ENCODE data around the gene AHCTF1.

The AHCTF1 gene, protein sequence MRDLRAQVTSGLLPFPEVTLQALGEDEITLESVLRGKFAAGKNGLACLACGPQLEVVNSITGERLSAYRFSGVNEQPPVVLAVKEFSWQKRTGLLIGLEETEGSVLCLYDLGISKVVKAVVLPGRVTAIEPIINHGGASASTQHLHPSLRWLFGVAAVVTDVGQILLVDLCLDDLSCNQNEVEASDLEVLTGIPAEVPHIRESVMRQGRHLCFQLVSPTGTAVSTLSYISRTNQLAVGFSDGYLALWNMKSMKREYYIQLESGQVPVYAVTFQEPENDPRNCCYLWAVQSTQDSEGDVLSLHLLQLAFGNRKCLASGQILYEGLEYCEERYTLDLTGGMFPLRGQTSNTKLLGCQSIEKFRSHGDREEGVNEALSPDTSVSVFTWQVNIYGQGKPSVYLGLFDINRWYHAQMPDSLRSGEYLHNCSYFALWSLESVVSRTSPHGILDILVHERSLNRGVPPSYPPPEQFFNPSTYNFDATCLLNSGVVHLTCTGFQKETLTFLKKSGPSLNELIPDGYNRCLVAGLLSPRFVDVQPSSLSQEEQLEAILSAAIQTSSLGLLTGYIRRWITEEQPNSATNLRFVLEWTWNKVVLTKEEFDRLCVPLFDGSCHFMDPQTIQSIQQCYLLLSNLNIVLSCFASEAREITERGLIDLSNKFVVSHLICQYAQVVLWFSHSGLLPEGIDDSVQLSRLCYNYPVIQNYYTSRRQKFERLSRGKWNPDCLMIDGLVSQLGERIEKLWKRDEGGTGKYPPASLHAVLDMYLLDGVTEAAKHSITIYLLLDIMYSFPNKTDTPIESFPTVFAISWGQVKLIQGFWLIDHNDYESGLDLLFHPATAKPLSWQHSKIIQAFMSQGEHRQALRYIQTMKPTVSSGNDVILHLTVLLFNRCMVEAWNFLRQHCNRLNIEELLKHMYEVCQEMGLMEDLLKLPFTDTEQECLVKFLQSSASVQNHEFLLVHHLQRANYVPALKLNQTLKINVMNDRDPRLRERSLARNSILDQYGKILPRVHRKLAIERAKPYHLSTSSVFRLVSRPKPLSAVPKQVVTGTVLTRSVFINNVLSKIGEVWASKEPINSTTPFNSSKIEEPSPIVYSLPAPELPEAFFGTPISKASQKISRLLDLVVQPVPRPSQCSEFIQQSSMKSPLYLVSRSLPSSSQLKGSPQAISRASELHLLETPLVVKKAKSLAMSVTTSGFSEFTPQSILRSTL (N-terminal part only)

DNA sequence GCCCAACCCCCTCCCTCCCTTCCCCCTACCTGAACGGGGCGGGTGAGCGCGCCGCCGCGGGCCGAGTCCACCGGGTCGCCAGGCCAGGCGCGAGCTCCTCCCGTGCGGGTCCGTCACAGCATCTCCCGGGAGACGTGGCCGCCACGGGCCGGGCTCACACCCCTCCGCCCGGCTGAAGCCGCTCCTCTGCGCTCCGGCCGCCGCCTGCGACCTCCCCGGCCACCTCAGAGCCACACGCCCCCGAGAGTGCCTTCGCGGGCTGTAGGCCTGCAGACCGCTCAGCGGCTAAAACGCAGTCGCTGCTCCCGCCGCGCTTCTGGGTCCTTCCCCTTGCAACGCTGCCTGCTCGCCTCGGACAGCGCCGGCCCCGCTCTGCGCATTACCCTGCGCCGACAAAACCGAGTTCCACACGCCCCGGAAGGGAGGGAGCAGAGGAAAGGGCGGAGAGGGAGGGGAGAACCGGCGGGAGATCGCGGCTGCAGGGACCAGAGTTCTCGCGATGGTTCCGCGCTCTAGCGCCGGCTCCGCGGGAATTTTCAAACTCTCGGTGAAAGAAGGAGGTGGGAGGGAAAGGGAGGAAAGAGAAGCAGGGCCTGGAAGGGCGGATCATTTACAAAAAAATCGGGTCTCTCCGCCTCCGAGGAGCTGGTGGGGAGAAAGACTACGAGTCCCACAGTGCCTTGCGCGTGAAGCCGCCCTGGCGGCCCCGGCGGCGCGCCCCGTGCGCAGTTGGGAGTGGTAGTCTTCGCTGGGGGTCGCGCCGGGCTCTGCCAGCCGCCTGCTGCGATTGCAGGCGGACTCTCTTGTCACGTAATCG lies at the start of gene AHCTF1:
TSS of gene AHCTF1 (minus strand) at position 400 of the 817 bp plus-strand sequence. CDS start 13,578 bp downstream, outside the sequence.
- peak; percentile 95 to 96 for DNase-seq

DNA sequence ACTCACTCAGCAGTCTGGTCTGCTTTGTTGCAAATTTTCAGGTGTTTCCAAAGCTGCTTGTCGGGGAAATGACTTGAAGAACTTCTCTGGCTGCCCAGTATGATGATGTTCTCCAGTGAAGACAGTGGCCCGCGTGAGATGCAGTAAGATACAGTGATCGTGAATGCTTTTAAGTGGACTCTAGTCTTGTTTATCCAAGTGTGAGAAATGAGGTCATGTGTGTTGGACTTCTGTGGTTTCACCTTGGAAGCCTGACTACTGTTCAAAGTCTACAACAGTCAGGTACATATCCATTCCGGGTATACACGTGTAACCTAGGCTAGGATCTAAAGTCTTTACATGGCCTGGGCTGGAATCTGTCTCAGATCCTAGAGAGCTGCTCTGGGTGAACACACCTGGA lies 47.0 kb upstream of the AHCTF1 start:
- DNase-seq = no peak

DNA sequence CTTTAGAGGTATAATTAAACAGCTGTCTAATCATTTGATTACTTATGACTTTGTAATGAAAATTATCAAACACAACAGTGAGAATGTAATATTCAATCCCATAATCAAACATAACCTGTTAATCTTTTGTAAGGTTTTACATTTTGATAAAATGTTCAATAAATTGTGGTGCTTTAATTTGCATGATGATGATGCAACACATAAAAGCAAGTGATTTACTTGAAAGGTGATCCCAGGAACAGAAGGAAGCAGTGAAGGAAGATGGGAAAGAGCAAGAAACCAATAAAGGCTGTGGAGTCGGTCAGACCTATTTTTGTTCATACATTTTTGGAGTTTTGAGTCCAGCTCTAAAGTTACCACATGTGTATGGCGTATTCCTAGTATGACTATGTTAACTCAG lies 46.5 kb upstream of the AHCTF1 start:
- no peak for DNase-seq

DNA sequence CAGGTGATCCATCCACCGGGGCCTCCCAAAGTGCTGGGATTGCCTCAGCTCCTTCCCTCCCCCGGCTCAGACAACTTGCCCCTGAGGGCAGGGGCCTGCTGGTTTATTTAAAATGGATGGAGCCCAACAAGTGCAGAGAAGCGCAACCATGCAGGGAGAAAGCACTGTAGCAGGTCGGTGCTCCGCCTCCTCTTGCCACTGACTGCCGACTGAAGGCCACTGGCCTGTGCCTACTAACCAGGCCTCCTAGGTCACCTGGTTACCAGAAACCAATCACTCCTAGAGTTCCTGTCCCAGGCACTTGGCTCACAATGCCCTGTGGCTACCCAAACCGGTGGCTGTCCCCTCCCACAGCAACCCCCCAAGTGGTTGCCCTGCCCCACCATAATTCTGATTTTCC lies 40.2 kb upstream of the AHCTF1 start:
- DNase-seq = no peak

DNA sequence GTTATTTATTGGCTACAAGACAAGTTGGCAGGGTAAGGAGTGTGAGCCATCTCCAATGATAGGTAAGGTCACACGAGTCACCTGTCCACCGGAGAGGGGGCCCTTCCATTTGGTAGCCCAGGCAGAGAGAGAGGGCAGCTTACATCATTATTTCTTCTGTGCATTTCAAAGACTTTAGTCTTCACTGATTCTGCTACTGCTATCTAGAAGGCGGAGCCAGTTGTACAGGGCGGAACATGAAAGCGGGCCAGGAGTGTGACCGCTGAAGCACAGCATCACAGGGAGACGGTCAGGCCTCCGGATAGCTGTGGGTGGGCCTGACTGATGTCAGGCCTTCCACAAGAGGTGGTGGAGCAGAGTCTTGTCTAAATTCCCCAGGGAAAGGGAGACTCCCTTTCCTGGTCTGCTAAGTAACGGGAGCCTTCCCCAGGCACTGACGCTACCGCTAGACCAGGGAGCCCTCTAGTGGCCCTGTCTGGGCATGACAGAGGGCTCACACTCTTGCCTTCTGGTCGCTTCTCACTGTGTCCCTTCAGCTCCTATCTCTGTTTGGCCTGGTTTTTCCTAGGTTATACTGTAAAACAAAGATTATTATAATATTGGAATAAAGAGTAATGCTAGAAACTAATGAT lies 39.5 kb upstream of the AHCTF1 start:
- DNase-seq = peak; percentile 39 to 40

DNA sequence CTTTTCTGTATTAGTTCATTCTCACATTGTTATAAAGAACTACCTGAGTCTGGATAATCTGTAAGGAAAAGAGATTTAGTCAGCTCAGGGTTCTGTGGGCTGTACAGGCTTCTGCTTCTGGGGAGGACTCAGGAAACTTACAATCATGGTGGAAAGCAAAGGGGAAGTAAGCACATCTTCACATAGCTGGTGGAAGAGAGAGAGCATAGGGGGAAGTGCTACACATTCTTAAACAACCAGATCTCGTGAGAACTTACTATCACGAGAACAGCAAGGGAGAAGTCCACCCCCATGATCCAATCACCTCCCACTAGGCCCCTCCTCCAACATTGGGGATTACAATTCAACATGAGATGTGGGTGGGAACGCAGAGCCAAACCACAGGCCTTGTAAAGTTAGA lies 37.9 kb upstream of the AHCTF1 start:
- no peak for DNase-seq

DNA sequence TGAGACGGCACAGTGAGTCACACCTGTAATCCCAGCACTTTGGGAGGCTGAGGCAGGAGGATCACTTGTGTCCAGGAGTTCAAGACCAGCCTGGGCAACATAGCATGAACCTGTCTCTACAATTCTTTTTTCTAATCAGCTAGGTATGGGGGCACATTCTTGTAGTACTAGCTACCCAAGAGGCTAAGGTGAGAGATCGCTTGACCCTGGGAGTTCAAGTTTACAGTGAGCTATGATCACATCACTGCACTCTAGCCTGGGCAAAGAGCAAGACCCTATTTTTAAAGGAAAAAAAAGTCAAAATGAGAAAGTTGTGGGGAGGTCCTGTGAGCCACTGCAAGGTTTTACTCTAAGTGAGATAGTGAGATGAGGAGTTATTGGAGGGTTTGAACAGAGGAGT lies 34.8 kb upstream of the AHCTF1 start:
- DNase-seq = no peak

DNA sequence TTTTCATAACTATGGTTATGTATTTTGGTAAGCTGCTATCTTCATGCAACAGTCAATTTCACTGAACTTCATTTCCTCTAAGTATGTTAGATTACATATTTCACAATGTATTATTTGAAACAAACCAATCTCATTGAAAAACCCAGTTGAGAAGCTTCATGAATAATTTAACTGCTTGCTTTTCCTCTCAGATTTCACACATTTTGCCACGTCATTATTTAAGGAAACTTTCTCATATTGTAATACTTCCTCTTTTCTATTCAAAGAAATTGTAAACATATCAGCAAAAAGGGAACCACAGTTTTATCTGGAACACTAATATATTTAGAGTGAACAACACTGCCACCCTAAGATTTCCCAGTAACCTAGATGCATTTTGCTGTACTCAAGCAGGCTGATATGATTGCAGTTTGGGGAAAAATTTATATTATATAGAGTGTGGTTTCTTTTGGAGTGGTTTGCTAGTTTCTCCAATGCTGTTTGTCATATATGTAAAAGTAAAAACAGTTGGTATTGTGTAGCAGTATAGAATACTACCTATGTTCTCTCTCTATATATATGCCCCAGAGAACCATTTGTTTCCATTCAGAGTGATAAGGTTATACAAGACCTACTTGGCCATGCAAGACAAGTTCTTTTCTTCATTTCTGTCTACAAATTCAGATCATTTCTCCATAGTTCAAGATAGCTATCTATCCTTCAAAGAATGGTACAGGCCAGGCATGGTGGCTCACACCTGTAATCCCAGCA lies 28.4 kb upstream of the AHCTF1 start:
- peak in 1 of 2 donors; percentile 8 for DNase-seq

DNA sequence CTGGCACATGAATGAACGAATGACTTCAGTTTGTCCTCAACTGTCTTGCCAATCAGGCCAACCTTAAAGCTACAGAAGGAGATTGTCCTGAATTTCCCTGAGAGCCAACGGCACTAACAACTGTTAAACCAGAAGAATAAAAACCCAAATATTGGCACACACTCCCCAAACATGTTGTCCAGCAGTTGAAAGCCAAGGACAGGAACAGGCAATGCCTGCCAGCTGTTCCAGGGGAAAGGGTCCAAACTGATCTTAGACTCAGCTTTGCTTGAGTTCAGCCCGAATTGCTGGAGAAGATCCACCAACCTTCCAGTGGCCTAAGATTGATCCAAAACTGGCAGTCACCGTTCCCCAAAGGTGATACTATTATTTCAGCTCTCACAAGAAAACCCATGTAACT lies 22.4 kb upstream of the AHCTF1 start:
- no peak for DNase-seq

DNA sequence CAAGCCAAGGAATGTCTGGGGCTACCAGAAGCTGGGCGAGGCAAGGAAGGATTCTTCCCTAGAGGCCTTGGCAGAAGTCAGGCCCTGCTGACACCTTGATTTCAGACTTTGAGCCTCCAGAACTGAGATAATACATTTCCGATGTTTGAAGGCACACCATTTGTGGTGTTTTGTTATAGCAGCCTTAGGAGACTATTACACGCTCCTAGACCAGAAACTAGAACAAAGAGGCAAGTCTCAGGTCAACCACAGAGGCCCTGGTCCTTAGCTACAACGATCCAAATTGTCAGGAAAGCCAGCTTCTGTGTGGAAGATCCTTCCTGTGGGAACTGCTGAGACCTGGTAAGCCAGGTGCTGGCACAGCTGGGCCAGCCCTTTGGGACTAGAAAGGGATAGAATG lies 19.7 kb upstream of the AHCTF1 start:
- no peak for DNase-seq

DNA sequence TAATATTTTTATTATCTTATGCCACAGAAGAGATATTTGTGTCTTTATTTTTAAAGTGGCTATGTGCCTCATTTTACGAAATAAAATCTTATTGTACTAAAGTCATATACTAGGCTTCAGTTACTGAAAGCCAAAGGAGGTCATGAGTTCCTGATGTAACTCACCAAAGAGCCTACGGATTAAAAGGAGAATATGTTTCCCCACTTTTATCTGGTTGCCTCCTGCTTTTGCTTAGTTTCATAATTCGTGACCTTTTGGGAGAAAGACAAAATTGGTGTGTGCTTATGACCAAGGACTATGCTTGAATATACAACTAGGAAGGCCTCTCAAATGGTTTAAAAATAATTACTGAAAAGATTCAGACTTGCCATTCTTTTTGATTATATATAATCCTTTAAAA lies 18.2 kb upstream of the AHCTF1 start:
- no peak for DNase-seq

DNA sequence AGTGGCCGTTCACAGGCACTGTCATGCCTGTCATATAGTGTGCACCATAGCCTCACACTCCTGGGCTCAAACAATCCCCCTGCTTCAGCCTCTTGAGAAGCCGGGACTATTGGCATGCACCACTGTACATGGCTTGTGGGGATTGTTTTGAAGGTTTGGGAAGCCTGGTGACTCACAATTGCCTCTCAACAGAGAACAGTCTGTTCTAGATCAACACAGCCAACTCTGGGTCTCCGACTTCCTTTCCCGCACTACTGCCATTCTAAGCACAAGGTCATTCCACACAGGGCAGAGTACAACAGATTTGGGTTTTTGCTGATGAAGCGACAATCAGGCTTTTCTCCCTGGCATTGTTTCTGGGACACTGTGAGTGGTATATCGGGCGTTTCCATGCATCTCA lies 15.5 kb upstream of the AHCTF1 start:
- DNase-seq = no peak

DNA sequence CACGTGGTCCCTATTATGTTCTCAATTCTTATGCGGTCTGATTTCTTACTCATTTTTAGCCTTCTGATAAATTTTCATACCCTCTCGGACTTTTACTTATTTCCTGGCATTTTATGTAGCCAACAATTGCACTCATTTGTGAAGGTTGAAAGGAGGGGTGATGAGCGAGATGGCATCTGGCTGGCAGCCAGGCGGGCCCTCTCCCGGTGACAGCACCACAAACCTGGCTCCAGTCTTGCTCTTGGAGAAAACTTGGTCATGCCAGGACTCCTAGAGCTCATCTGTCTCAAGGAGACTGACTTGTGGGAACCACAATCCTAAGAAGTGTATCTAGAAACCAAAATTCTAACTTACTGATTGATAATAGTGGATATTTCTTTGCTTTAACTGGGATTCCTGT lies 14.6 kb upstream of the AHCTF1 start:
- no peak for DNase-seq

DNA sequence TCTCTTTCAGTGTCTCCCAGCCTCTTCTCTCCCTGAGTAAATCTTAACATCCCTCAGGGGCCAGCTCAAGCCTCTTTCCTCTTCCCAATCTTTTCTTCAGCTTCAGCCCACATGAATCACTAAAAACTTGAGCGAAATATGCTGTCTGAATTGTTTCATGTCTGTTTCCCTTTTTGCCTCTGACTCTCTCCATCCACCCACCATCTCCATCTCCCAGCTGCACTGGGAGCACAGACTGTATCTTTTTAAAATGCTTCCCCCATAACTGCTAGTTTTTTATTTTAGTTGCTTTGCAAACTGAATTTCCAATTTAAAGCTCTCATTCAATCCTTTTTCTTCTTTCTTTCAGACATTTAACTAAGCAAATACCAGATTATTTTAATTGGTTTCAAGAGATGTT lies 3.0 kb upstream of the AHCTF1 start:
- DNase-seq = no peak

DNA sequence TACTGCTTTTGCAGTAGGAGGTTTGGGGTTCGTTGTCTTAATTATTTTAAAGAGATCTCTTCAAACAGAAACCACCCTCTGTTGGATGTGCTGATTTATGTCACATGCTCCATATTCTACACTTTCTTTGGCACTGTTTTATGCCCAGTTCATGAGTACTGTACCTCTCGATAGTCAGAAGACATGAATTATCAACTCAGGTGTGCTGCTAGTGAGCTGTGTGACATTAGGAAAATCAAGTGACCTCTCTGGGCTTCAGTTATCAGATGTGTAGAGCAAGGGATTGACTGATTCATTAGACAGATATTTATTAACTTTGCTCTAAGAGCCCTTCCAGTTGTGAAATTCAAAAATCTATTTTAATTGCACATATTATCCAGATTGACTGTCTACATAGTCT lies 2.1 kb upstream of the AHCTF1 start:
- no peak for DNase-seq

DNA sequence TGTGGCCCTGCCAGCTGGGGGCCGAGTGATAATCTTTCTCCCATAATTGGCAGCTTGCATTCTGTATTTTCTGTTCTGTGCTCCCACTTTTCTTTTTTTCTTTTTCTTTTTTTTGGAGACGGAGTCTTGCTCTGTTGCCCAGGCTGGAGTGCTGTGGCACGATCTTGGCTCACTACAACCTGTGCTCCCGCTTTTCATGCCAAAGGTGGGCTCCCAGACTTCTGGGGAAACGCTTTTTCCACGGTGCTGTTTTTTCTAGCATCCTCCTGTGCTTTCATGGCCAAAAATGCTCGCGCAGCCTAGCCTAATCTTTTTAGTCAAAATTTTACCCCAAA lies 585 bp upstream of the AHCTF1 start:
- DNase-seq = no peak

DNA sequence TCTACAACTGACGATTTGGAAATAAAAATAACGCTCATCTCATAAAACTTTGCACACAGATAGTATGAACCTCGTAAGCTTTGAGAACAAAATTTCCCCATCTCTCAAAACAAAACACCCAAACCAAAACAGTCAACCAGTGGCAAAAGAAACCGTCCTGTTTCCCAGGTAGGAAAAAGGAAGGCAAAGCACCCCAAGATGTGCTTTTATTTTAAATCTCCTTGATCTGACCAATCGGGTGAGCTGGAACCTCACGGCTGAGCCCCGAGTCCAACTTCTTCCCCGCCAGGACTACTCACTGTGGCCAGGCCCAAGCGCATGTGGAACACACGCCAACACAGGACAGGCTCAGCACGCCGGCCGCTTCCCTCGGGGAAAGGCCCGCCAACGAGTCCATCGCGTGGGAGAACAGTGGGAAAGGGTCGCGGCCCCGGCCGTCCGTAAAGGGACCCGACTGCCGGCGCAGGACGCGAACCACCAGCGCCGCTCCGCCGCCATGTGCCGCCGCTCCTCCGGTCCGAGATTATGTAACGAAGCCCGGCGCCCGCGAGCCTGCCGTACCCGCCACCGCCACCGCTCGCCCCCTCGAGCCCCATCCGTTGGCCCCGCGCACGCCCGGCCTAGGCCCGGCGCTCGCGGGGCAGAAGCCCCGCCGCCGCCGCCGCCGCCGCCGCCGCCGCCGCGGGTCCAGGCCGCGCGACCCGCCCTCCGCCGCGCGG lies 759 bp downstream of the AHCTF1 start:
- DNase-seq = peak; percentile 60 to 63

DNA sequence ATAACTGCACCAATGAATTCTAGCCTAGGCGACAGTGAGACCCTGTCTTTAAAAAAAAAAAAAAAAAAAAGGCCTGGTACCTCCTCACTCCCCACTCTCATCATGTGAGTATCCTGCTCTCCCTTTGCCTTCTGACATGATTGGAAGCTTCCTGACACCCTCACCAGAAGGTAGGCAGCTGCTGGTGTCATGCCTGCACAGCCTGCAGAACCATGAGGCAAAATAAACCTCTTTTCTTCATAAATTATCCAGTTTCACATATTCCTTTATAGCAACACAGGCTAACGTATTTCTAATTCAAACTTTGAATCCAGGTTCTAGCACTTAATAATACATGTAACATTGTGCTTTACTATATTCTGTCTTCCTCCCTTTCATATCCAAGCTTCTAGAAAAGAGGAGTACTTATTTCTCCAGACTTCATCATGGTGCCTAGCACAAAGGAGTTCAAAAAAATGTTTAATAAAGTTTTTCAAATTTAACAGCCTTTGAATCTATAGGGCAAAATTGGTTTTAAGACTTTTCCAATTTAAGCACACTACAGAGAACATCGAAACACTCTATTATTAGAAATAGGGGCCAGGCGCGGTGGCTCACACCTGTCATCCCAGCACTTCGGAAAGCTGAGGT lies 5.6 kb downstream of the AHCTF1 start:
- DNase-seq = no peak

DNA sequence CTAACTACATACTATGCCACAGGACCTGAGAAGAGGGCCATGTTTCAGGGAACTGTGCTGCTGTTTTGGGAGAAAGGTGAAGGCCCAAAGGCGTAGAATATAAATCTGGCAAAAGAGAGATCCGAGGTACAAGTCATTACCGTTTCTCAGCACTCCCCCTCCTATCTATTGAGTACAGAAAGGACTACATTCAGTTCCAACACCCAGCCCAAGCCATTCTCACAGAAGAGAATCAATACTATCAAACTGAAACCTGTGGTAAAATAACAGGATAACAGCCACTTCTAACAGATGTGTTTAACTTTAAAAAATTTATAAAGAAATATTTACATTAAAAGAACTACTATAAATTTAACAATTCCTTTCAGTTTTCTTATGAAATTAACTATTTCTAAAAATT lies 7.8 kb downstream of the AHCTF1 start:
- no peak for DNase-seq

DNA sequence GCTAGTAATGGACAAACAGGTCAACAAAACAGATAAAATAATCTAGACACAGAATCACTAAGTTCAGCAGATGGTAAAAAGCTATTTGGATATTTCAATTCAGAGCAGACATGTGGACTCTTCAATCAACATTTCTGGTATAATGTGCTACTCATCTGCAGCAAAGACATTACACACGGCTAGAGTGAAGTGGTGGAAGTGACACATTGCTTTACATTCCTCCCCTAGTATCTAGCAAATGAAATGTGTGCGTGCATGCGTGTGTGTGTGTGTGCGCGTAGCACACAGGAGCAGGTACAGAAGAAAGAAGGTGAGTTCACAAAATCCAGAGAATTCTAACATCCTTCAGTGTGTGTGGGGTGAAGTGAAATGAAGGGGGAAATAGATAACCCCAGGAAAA lies 8.3 kb downstream of the AHCTF1 start:
- DNase-seq = no peak
